Erythroblast (primary cell): ENCODE measurements around the gene IDUA.

ENCODE experiments used
- GATA1 ChIP-seq: IDR thresholded peaks from 2 replicates; pipeline ENCODE4 v1.6.1; 2011; ENCODE audit warnings: low read depth, mild to moderate bottlenecking, control low read depth, low read length, moderate library complexity
- POLR2A ChIP-seq: IDR thresholded peaks from 2 replicates; pipeline ENCODE4 v1.6.1; 2011; ENCODE audit warnings: mild to moderate bottlenecking, low read length

DNA sequence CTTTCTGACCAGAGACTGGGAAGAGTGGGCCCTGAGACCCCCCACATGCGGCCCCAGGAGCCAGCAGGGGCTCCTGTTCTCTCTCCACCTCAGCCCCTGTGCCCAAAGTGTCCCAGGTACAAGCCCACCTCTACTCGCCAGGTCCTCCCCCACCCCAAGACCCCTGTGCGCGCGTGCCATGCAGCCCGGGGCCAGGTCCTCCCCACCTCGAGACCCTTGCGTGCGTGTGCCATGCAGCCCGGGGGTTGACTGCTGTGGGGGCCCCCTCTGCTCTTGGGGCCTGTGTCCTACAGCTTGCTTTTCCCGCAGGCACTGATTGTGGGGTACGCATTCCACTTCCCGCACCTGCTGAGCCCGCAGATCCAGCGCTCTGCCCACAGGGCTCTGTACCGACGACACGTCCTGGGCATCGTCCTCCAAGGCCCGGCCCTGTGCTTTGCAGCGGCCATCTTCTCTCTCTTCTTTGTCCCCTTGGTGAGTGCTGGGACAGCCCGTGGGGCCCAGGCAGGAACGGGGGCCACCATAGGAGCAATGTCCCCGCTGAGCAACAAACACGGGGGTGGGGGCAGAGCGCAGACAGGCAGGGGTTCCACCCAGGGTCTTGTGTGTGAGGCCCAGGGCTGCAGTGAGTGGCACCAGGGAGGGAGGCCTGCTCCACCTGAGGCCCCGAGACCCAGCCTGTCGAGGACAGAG is 33.8 kb upstream of the IDUA start:
- TF ChIP-seq POLR2A: no peak
- no peak for TF ChIP-seq GATA1
